HUES64 (cell line): Measurements from ENCODE around the gene MYH15.

Source experiments
- H3K27ac ChIP-seq: 2 replicates; pipeline ENCODE4 v1.7.0; 2013; ENCODE audit warnings: low read depth, low read length, inconsistent platforms
- H3K27me3 ChIP-seq: 2 replicates; pipeline ENCODE4 v1.6.1; 2013; ENCODE audit warnings: mild to moderate bottlenecking, low read length; ENCODE audit not compliant: insufficient read depth
- H3K36me3 ChIP-seq: 2 replicates; pipeline ENCODE4 v1.6.1; 2013; ENCODE audit warnings: mild to moderate bottlenecking, low read length; ENCODE audit not compliant: insufficient read depth
- H3K4me1 ChIP-seq: 2 replicates; pipeline ENCODE4 v1.6.1; 2013; ENCODE audit warnings: mild to moderate bottlenecking, low read length, moderate library complexity; ENCODE audit not compliant: insufficient read depth
- H3K4me3 ChIP-seq: 2 replicates; pipeline ENCODE4 v1.5.1; 2013; ENCODE audit warnings: mild to moderate bottlenecking, low read length, moderate library complexity
- H3K9ac ChIP-seq: 2 replicates; pipeline ENCODE4 v1.6.1; 2013; ENCODE audit warnings: mild to moderate bottlenecking, low read depth, low read length
- H3K9me3 ChIP-seq: 2 replicates; pipeline ENCODE4 v1.6.1; 2013; ENCODE audit warnings: low read depth, low read length; ENCODE audit not compliant: insufficient read depth
- WGBS: fragments of 150-250, 120-280 bp; methylation state at CpG from one replicate; pipeline ENCODE4 v1.1.7; 2013; ENCODE audit warnings: missing lambda C conversion rate; 5-methylcytosine and 5-hydroxymethylcytosine counted together

Gene MYH15

DNA sequence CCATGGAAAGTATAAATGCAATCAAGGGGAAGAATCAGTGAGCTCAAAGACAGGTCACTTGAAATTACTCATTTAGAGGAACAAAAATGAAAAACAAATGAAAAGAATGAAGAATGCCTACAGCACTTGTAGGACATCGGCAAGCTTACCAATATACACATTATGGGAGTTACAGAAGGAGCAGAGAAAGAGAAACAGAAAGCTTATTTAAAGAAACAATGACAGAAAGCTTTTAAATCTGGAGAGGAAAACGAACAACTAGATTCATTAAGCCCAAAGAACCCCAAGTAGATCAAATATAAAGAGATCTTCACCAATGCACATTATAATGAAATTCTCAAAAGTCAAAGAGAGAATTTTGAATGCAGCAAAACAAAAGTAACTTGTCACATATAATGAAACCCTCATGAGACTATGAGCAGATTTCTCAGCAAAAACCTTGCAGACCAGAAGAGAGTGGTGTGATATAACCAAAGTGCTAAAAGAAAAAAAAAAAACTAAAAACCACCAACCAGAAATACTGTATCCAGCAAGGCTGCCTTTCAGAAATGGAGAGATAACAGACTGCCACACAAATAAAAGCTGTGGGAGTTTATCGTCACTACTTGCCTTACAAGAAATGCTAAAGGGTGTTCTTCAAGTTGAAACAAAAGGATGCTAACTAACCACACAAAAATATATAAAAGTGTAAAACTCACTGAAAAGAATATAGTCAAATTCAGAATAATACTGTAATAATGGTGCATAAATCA, 63.1 kb downstream of the MYH15 start:
- H3K9ac ChIP-seq: no peak overlapping the region
- no peak overlapping the region for H3K4me3 ChIP-seq
- H3K4me1 ChIP-seq: peaks cover 11% of the 10 kb centered on the region
- H3K36me3 ChIP-seq: no peaks in the 10 kb centered on the region
- WGBS: 100% methylated on average over 1 of the region's 3 CpGs
- no peaks in the 10 kb centered on the region for H3K27me3 ChIP-seq
- peaks cover 21% of the 10 kb centered on the region for H3K9me3 ChIP-seq
- H3K27ac ChIP-seq: no peak overlapping the region

DNA sequence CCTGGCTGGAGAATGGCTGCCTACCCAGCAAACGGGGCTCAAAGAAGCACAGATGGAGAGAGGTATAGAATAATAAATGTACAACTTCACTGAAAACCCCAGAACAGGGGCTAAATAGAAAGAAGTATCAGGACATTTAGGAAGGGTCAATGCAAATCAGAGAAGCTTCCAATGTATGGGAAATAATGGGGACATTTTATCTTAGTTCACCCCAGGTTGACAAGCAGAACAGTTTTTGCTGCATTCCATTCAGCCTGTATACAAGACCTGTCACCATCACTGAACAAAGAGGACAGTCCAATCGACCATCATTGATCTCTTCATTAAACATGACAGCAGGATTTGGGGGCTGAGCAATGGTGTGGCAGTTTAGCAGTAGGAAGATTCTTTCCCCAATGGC, 68.1 kb downstream of the MYH15 start:
- WGBS: 96% methylated on average over 2 of the region's 2 CpGs
- Histone ChIP-seq H3K4me3 (no peak overlapping the region), H3K9ac (no peak overlapping the region), H3K9me3 (peaks cover 6% of the 10 kb centered on the region), H3K27ac (no peak overlapping the region), H3K27me3 (no peaks in the 10 kb centered on the region), H3K4me1 (peaks cover 24% of the 10 kb centered on the region), H3K36me3 (no peaks in the 10 kb centered on the region)

DNA sequence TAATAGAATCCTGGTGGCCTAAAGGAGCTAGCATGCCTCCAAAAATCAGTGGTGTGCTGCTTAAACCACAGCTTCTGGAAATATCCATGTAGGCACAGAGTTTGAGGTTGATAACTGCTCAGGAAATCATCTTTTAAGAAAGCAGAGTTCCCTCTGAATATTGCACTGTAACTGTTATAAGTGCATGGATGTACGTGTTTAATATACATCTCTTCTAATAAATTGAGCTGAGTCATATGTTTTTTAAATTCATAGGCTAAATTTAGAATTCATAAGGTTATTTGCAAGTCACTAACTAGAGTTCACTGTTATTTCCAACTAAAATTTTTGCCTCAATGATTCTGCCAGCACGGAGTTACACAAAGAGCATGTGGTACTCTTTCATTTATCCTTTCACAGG, 68.9 kb downstream of the MYH15 start:
- Histone ChIP-seq H3K36me3 (no peaks in the 10 kb centered on the region), H3K4me3 (no peak overlapping the region), H3K9me3 (no peaks in the 10 kb centered on the region), H3K9ac (no peak overlapping the region), H3K4me1 (peaks cover 24% of the 10 kb centered on the region), H3K27ac (no peak overlapping the region), H3K27me3 (no peaks in the 10 kb centered on the region)
- 95% methylated on average over 1 of the region's 2 CpGs for WGBS

DNA sequence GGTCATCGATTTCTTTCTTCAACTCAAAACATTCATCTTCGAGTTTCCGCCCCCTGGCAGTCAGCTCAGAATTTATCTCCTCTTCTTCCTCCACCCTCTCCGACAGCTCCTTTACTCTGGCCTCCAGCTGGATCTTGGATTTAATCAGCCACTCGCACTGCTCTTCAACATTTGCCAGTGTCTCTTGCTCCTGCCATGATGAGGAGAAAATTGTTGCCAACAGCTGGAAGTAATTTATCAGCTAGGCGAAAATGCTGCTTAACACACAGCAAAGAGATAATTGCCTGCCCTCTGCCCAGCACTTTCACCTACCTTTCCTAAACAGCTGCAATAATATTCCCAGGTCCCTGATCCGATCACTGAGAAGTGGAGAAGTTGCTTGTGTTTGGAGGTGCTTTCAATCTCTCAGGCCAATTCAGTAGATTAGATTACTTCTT, 69.3 kb downstream of the MYH15 start:
- Histone ChIP-seq H3K4me3 (no peak overlapping the region), H3K4me1 (peaks cover 24% of the 10 kb centered on the region), H3K9ac (no peak overlapping the region), H3K27ac (no peak overlapping the region), H3K36me3 (no peaks in the 10 kb centered on the region), H3K27me3 (no peaks in the 10 kb centered on the region), H3K9me3 (no peaks in the 10 kb centered on the region)
- 77% methylated on average over 7 of the region's 7 CpGs for WGBS

DNA sequence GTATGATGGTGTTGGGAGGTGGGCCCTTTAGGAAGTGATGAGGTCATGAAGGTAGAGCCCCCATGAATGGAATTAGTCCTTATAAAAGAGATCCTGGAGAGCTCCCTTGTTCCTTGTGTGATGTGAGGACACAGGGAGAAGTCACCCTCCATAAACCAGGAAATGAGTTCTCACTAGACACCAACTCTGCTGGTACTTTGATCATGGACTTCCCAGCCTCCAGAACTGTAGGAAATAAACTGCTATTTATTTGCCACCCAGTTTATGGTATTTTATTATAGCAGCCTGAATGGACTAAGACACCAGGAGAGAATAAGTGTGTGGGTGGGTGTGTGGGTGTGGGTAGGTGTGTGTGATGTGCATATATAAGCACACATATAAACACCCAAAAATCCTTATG, 71.9 kb downstream of the MYH15 start:
- Histone ChIP-seq H3K27ac (no peak overlapping the region), H3K9me3 (peaks cover 3% of the 10 kb centered on the region; the same call in 1 of the 2 replicates), H3K9ac (no peak overlapping the region)

DNA sequence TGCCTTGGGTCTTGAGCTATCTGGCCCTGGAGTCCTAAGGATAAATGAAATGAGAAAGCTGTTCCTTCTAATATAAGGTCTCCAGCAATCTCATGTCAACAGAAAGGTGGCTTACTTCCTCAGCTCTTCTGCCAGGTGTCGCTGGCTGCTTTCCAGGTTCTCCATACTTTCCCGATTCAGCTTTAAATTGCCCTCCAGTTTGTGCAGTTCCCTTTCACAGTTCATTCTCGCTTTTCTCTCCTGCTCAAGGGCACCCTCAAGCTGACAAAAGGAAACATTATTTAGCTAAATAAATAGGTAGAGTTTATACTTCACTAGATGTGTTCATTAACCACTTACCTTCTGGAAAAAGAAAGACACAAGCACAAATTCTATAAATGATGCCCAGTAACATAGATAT, 73.0 kb downstream of the MYH15 start:
- H3K36me3 ChIP-seq: no peaks in the 10 kb centered on the region
- H3K27me3 ChIP-seq: no peaks in the 10 kb centered on the region
- H3K9me3 ChIP-seq: peaks cover 13% of the 10 kb centered on the region
- H3K4me1 ChIP-seq: peaks cover 13% of the 10 kb centered on the region
- no peak overlapping the region for H3K9ac ChIP-seq
- H3K4me3 ChIP-seq: no peak overlapping the region
- WGBS: 82% methylated on average over 3 of the region's 3 CpGs
- H3K27ac ChIP-seq: no peak overlapping the region

More for the DNA sequence above, 71.9 kb downstream of the MYH15 start:
- peaks cover 19% of the 10 kb centered on the region for H3K4me1 ChIP-seq
- no peaks in the 10 kb centered on the region for H3K36me3 ChIP-seq
- H3K4me3 ChIP-seq: no peak overlapping the region
- H3K27me3 ChIP-seq: no peaks in the 10 kb centered on the region

DNA sequence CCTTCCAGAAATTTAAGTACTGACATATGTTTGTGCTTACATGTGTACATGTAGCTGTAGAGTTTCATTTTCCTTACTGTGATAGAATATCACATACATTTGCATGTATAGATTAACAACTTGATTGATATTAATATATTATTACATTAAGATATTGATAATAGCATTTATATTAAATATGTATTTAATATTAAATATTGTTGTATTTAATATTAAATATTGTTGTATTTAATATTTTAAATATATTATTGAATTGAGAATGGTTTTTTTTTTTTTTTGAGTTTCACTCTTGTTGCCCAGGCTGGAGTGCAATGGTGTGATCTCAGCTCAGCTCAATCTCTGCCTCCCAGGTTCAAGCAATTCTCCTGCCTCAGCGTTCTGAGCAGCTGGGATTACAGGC, 76.5 kb downstream of the MYH15 start:
- WGBS: 96% methylated on average over 1 of the region's 1 CpG
- no peaks in the 10 kb centered on the region for H3K27me3 ChIP-seq
- H3K4me1 ChIP-seq: no peaks in the 10 kb centered on the region
- H3K27ac ChIP-seq: no peak overlapping the region
- H3K9me3 ChIP-seq: peaks cover 17% of the 10 kb centered on the region
- no peaks in the 10 kb centered on the region for H3K36me3 ChIP-seq
- no peak overlapping the region for H3K4me3 ChIP-seq
- H3K9ac ChIP-seq: no peak overlapping the region

DNA sequence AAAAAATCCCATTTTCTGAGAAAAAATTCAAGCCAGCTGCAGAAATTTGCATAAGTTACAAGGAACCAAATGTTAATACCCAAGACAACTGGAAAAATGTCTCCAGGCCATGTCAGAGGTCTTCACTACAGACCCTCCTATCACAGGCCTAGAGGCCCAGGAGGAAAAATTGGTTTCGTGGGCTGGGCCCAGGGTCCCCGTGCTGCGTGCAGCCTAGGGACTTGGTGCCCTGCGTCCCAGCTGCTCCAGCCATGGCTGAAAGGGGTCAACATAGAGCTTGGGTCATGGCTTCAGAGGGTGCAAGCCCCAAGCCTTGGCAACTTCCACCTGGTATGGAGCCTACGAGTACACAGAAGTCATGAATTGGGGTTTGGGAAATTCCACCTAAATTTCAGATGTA, 78.0 kb downstream of the MYH15 start:
- H3K4me1 ChIP-seq: no peaks in the 10 kb centered on the region
- peaks cover 17% of the 10 kb centered on the region for H3K9me3 ChIP-seq
- H3K27ac ChIP-seq: no peak overlapping the region
- H3K4me3 ChIP-seq: no peak overlapping the region
- H3K9ac ChIP-seq: no peak overlapping the region
- H3K27me3 ChIP-seq: no peaks in the 10 kb centered on the region
- H3K36me3 ChIP-seq: no peaks in the 10 kb centered on the region
- 94% methylated on average over 5 of the region's 5 CpGs for WGBS

DNA sequence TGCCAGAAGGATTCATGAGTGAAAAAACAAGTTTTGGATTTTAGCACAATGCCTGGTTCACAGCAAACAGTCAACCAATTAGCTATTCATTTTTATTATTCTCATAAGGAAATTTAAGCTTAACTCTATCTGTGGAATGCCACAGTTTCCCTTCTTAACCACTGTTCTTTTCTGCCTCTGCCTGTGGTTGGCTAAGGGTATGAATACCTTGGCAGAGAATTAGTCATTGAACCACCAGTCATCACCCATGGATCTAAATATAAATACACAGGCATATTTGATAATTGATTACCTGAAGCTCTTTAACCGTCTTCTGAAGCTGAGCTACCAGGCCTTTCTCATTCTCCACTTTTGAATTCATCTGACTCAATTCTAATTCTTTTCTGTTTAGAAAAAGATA, 79.9 kb downstream of the MYH15 start:
- H3K9ac ChIP-seq: no peak overlapping the region
- 93% methylated on average over 1 of the region's 1 CpG for WGBS
- no peaks in the 10 kb centered on the region for H3K27me3 ChIP-seq
- no peaks in the 10 kb centered on the region for H3K4me1 ChIP-seq
- H3K9me3 ChIP-seq: peaks cover 17% of the 10 kb centered on the region
- H3K27ac ChIP-seq: no peak overlapping the region
- H3K36me3 ChIP-seq: no peaks in the 10 kb centered on the region
- H3K4me3 ChIP-seq: no peak overlapping the region

DNA sequence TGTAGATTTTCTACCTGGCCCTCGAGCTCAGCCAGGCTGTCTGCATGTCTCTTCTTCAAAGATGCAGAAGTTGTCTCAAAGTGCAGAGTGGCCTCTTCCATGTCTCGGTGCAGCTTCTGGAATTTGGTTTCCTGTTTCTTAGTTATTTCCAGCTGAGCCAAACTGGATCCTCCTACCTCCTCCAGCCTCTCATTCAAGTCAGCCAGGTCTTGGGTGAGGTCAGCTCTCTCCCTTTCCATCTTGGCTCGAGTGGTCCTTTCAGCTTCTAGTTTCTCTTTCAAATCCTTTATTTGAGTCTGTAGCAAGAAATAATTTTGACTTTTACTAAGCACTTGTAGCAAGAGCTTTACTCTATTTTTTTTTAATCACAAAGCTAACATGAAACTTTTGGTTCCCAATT, 81.8 kb downstream of the MYH15 start:
- H3K27ac ChIP-seq: no peak overlapping the region
- no peaks in the 10 kb centered on the region for H3K27me3 ChIP-seq
- H3K4me3 ChIP-seq: no peak overlapping the region
- no peak overlapping the region for H3K9ac ChIP-seq
- no peaks in the 10 kb centered on the region for H3K4me1 ChIP-seq
- H3K9me3 ChIP-seq: peaks cover 15% of the 10 kb centered on the region
- H3K36me3 ChIP-seq: no peaks in the 10 kb centered on the region
- WGBS: 90% methylated on average over 3 of the region's 3 CpGs

DNA sequence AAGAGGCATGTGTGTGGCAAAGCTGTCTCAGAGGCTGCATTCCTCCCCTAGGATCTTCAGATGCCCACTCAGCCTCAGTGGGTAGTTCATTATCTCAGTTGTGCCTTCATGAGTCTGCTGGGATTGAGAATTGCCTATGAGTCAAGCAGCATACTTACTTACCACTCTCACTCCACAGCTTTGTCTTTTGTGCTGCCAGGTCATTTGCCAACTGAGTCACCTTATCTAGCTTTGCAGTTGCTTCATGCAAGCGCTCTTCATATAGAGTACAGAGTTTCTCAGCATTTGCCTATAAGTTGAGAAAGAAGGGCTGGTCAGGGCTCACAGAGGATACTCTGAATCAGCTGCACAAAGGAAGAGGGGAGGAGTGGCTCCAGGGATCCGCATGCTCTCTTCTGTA, 89.5 kb downstream of the MYH15 start:
- Histone ChIP-seq H3K4me3 (no peak overlapping the region), H3K9me3 (no peaks in the 10 kb centered on the region), H3K27ac (no peak overlapping the region), H3K9ac (no peak overlapping the region), H3K36me3 (no peaks in the 10 kb centered on the region), H3K27me3 (no peaks in the 10 kb centered on the region), H3K4me1 (no peaks in the 10 kb centered on the region)
- WGBS: 100% methylated on average over 2 of the region's 2 CpGs
